ENCODE data around the gene LY6G6C. TPM values are rescaled to one million over a fixed set of nuclear protein-coding genes. Genes with fewer than 3 reads are reported as not detected.

LY6G6C gene
- total RNA-seq, 1 donor from 2014 or later, result 1.8 TPM

DNA sequence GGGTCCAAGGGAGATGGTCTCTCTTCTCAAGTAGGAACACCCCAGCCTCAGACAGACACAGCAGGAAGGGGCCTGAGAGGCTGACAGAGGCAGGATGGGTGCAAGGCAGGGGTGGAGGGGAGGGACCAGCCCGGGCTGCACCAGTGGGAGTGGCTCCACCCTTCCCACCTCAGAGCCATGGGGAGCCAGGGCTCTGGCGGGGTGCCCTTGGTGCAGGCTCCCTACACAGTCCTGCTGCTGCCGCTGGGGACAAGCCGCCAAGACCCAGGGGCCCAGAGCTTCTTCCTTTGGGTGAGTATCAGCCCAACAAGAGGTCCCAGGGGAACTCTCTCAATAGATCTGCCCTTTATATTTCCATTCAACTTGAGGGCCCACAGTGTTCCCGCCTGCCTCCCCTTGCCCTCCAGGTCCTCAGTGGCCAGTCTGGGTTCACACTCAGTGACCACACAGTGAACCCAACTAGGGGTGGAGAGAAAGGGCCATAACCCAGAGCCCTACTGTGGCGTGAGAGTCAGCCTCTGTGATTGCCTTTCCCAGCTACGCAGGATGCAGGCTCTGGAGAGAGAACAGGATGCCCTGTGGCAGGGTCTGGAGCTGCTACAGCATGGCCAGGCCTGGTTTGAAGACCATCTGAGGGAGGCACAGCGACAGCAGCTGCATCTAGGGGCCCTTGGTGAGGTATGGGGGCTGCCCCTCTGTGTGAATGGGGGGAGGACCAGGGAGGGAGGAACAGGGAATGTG, 41.5 kb upstream of the LY6G6C start:
- H3K27ac Mint-ChIP-seq (ENCODE audit: unreplicated experiment), result no peak overlapping the region
- TF ChIP-seq, protein P1, sequence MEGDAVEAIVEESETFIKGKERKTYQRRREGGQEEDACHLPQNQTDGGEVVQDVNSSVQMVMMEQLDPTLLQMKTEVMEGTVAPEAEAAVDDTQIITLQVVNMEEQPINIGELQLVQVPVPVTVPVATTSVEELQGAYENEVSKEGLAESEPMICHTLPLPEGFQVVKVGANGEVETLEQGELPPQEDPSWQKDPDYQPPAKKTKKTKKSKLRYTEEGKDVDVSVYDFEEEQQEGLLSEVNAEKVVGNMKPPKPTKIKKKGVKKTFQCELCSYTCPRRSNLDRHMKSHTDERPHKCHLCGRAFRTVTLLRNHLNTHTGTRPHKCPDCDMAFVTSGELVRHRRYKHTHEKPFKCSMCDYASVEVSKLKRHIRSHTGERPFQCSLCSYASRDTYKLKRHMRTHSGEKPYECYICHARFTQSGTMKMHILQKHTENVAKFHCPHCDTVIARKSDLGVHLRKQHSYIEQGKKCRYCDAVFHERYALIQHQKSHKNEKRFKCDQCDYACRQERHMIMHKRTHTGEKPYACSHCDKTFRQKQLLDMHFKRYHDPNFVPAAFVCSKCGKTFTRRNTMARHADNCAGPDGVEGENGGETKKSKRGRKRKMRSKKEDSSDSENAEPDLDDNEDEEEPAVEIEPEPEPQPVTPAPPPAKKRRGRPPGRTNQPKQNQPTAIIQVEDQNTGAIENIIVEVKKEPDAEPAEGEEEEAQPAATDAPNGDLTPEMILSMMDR (IDR thresholded peaks at IDR 0.05; ENCODE audit: partially characterized antibody, unreplicated experiment), result no peak
- no peak for DNase-seq
- H3K4me1 Mint-ChIP-seq (ENCODE audit: low read depth, unreplicated experiment), result peaks cover 5% of the 10 kb centered on the region
- no peak overlapping the region for H3K4me3 Mint-ChIP-seq (ENCODE audit: unreplicated experiment)
- H3K9me3 Mint-ChIP-seq (ENCODE audit: unreplicated experiment), result no peaks in the 10 kb centered on the region
- H3K36me3 Mint-ChIP-seq (ENCODE audit: unreplicated experiment), result peaks cover 7% of the 10 kb centered on the region
- peaks cover 4% of the 10 kb centered on the region for H3K27me3 Mint-ChIP-seq (ENCODE audit: unreplicated experiment)

DNA sequence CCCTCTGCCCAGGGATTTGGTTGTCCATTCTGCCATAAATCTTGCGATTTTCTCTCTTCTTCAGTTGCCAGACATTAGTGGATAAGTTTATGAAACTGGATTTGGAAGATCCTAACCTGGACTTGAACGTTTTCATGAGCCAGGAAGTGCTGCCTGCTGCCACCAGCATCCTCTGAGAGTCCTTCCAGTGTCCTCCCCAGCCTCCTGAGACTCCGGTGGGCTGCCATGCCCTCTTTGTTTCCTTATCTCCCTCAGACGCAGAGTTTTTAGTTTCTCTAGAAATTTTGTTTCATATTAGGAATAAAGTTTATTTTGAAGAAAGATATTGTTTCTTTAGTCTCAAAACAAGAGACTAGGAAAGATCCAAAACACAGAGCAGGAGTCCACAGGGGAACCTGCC, 40.8 kb upstream of the LY6G6C start, which contains the start of gene SAPCD1:
TSS of gene SAPCD1 (plus strand) at position 301 of the 400 bp plus-strand sequence. CDS start 399 bp downstream, outside the sequence.
- Mint-ChIP-seq H3K4me3 (ENCODE audit: unreplicated experiment) (no peak within 1 kb of the TSS), H3K4me1 (ENCODE audit: low read depth, unreplicated experiment) (peaks cover 5% of the 10 kb centered on the region), H3K27me3 (ENCODE audit: unreplicated experiment) (peaks cover 4% of the 10 kb centered on the region), H3K9me3 (ENCODE audit: unreplicated experiment) (no peaks in the 10 kb centered on the region), H3K27ac (ENCODE audit: unreplicated experiment) (peak within 1 kb of the TSS; percentile 18), H3K36me3 (ENCODE audit: unreplicated experiment) (peaks cover 7% of the 10 kb centered on the region)
- no peak for DNase-seq
- TF ChIP-seq, protein P1 (IDR thresholded peaks at IDR 0.05; ENCODE audit: partially characterized antibody, unreplicated experiment), result no peak

DNA sequence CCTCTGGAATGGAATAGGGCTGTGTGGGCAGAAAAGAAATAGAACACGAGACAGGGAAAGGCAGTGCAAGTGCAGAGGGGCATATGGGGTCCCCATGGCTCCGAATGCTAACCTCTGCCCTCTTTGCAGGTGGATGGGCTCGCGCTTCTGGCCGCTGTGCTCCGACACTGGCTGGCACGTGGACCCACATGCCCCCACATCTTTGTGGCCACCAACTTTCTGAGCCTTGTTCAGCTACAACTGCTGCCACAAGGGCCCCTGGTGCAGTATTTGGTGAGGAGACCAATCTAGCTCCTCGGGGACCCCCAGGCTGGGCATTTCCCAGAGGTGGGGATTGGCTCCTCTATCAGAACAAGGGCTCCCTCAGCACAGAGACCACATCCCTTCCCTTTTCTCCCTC, 39.8 kb upstream of the LY6G6C start:
- no peaks in the 10 kb centered on the region for H3K9me3 Mint-ChIP-seq (ENCODE audit: unreplicated experiment)
- DNase-seq, result no peak
- H3K36me3 Mint-ChIP-seq (ENCODE audit: unreplicated experiment), result peaks cover 7% of the 10 kb centered on the region
- peaks cover 4% of the 10 kb centered on the region for H3K27me3 Mint-ChIP-seq (ENCODE audit: unreplicated experiment)
- H3K4me1 Mint-ChIP-seq (ENCODE audit: low read depth, unreplicated experiment), result peaks cover 5% of the 10 kb centered on the region
- no peak overlapping the region for H3K27ac Mint-ChIP-seq (ENCODE audit: unreplicated experiment)
- TF ChIP-seq, protein P1 (IDR thresholded peaks at IDR 0.05; ENCODE audit: partially characterized antibody, unreplicated experiment), result no peak
- no peak overlapping the region for H3K4me3 Mint-ChIP-seq (ENCODE audit: unreplicated experiment)

DNA sequence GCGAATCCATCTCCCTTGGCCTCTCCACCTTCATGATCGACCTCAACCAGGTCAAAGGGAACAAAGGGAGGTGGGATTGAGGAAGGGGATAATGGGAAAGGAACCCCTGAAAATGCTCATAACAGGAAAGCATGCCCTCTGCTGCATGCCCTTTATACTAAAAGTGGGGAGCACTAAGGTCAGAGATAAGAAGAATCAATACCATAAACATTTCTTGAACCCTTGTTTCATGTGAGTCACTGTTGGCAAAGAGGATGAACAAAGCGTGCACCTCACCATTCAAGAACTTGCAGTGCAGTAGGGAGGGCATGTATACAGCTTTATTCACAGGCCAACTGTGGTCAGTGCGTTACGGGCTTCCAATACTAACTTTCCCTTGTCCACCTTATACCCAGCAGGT, 39.2 kb upstream of the LY6G6C start:
- H3K27me3 Mint-ChIP-seq (ENCODE audit: unreplicated experiment), result peaks cover 4% of the 10 kb centered on the region
- H3K4me3 Mint-ChIP-seq (ENCODE audit: unreplicated experiment), result no peak overlapping the region
- DNase-seq, result no peak
- no peak overlapping the region for H3K27ac Mint-ChIP-seq (ENCODE audit: unreplicated experiment)
- peaks cover 5% of the 10 kb centered on the region for H3K4me1 Mint-ChIP-seq (ENCODE audit: low read depth, unreplicated experiment)
- TF ChIP-seq, protein P1 (IDR thresholded peaks at IDR 0.05; ENCODE audit: partially characterized antibody, unreplicated experiment), result no peak
- peaks cover 7% of the 10 kb centered on the region for H3K36me3 Mint-ChIP-seq (ENCODE audit: unreplicated experiment)
- H3K9me3 Mint-ChIP-seq (ENCODE audit: unreplicated experiment), result no peaks in the 10 kb centered on the region

DNA sequence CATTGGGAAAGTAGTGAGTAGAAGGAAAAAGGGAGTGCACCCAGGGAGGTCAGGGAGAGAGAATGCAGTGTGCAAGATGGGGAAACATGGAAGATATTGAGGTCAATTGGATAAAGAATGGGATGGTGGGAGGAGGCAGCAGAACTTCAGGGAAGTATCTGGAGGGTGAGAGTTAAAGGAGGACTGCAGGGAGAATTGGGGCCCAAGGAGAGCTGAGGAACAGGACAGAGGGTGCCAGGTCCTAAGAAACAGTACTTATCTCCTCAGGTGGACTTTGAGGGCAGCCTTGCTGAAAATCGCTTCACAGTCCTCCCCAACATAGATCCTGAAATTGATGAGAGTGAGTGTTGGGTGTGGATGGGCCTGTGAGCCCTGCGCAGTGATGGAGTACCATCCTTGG, 36.7 kb upstream of the LY6G6C start:
- H3K9me3 Mint-ChIP-seq (ENCODE audit: unreplicated experiment), result no peaks in the 10 kb centered on the region
- no peak for DNase-seq
- peaks cover 7% of the 10 kb centered on the region for H3K36me3 Mint-ChIP-seq (ENCODE audit: unreplicated experiment)
- no peaks in the 10 kb centered on the region for H3K4me1 Mint-ChIP-seq (ENCODE audit: low read depth, unreplicated experiment)
- H3K4me3 Mint-ChIP-seq (ENCODE audit: unreplicated experiment), result no peak overlapping the region
- TF ChIP-seq, protein P1 (IDR thresholded peaks at IDR 0.05; ENCODE audit: partially characterized antibody, unreplicated experiment), result no peak
- no peak overlapping the region for H3K27ac Mint-ChIP-seq (ENCODE audit: unreplicated experiment)
- peaks cover 4% of the 10 kb centered on the region for H3K27me3 Mint-ChIP-seq (ENCODE audit: unreplicated experiment)
